ENCODE measurements around the gene SULT4A1. TPM values are rescaled to one million over a fixed set of nuclear protein-coding genes. Genes with fewer than 3 reads are reported as not detected.

SULT4A1 gene
- polyA plus RNA-seq, 1 experiment, result 0.14 TPM

DNA sequence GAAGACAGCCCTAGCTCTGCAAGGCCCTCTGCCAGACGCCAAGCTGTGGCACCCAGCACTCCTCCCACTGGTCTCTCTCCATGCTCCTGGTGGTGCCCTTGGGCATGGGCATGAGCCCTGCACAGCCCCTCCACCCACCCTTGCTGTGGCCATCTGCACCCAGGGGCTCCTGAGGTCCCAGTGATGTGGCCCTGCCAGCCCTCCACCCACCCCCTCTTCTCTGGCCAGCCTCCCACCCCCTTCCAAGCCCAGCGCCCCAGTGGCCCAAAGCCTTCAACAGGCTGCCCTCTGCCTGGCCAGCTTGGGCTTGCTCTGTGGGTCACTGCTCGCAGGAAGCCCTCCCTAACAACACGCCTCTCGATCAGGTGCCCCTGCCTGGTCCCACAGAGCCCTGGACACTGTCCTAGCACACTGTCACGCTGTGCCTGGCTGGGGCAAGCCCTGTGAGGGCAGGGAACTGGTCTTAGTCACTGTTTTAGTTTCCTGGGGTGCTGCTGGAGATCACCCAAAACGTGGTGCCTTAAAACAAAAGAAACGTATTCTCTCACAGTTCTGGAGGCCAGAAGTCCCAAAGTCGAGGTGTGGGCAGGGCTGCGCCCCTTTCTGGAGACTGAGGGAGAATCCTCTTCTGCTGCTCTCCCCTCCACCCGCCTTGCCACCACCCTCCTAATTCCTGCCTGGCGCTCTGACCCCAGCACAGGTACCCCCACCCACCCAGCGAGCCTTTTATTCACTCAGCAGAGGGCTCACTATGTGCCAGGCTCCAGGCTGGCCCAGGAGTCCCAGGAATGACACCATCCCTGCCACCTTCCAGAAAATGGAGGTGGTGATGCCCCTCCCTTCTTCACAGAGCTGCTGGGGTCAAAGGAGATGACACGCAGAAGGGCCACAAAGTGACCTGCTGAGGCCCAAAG is 14.7 kb downstream of the SULT4A1 start:
- ChIA-PET POLR2A (no interaction called here), CTCF (interaction anchor here (1.0 kb wide), 1 partner anchor 9 kb away, joined by 3 read pairs; no protein-coding TSS in a partner anchor)
- Histone ChIP-seq H3K27me3 (ENCODE audit: control insufficient read depth, insufficient read depth, low read length) (peaks cover 17% of the 10 kb centered on the region), H3K4me3 (ENCODE audit: low read depth, low read length) (no peak overlapping the region), H3K27ac (ENCODE audit: low read depth, low read length) (no peak overlapping the region), H3K9me3 (ENCODE audit: control insufficient read depth, insufficient read depth, low read length) (no peaks in the 10 kb centered on the region; the same call in 1 of the 2 replicates)
- DNase-seq (ENCODE audit: low read depth, low spot score), result no peak
- TF ChIP-seq, protein P1, sequence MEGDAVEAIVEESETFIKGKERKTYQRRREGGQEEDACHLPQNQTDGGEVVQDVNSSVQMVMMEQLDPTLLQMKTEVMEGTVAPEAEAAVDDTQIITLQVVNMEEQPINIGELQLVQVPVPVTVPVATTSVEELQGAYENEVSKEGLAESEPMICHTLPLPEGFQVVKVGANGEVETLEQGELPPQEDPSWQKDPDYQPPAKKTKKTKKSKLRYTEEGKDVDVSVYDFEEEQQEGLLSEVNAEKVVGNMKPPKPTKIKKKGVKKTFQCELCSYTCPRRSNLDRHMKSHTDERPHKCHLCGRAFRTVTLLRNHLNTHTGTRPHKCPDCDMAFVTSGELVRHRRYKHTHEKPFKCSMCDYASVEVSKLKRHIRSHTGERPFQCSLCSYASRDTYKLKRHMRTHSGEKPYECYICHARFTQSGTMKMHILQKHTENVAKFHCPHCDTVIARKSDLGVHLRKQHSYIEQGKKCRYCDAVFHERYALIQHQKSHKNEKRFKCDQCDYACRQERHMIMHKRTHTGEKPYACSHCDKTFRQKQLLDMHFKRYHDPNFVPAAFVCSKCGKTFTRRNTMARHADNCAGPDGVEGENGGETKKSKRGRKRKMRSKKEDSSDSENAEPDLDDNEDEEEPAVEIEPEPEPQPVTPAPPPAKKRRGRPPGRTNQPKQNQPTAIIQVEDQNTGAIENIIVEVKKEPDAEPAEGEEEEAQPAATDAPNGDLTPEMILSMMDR (IDR thresholded peaks at IDR 0.05; ENCODE audit: low read depth, low read length), result no peak

DNA sequence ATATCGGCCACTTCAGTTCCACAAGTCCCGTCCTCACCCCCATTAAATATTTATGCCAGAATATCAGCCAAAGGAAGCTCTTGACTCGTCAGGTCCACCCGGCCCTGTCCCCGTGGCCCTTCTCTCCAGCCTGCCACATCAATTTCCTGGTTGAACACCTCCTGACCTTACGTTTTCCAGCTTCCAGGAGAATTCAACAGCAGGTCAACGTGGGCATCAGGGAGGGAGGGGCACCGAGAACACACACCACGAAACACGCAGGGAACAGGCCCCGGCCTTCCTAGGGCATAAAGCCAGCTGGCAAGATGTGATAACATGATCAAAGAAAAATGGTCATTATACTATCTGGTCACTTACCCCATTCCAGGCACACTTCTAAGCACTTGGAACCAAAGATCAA is 15.3 kb downstream of the SULT4A1 start:
- peaks cover 17% of the 10 kb centered on the region for H3K27me3 ChIP-seq (ENCODE audit: control insufficient read depth, insufficient read depth, low read length)
- no peak overlapping the region for H3K27ac ChIP-seq (ENCODE audit: low read depth, low read length)
- CTCF ChIA-PET, result no interaction called here
- no peak overlapping the region for H3K4me3 ChIP-seq (ENCODE audit: low read depth, low read length)
- DNase-seq (ENCODE audit: low read depth, low spot score), result no peak
- no peaks in the 10 kb centered on the region; the same call in 1 of the 2 replicates for H3K9me3 ChIP-seq (ENCODE audit: control insufficient read depth, insufficient read depth, low read length)
- POLR2A ChIA-PET, result no interaction called here
- TF ChIP-seq, protein P1 (IDR thresholded peaks at IDR 0.05; ENCODE audit: low read depth, low read length), result no peak

DNA sequence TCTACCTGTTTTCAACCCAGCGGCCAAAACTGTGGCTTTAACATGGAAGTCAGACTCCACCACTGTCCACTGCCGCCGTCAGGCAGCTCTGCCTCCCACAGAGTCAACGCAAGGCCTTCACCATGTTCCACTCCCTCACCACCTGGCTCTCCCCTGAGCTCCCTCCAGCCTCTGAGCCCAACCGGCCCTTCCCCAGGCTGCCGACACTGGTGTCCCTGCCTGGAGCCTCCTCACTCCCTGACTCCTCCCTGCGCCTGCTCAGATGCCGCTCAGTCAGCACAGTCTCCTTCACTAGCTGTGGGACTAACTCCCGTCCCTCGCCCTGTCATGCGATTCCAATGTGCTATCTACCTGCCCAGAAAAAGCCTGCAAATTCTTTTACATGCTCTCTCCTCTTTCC is 16.3 kb downstream of the SULT4A1 start:
- TF ChIP-seq, protein P1 (IDR thresholded peaks at IDR 0.05; ENCODE audit: low read depth, low read length), result no peak
- Histone ChIP-seq H3K9me3 (ENCODE audit: control insufficient read depth, insufficient read depth, low read length) (no peaks in the 10 kb centered on the region; the same call in 1 of the 2 replicates), H3K27ac (ENCODE audit: low read depth, low read length) (no peak overlapping the region), H3K4me3 (ENCODE audit: low read depth, low read length) (no peak overlapping the region), H3K27me3 (ENCODE audit: control insufficient read depth, insufficient read depth, low read length) (peaks cover 17% of the 10 kb centered on the region)
- POLR2A ChIA-PET, result no interaction called here
- CTCF ChIA-PET, result interaction anchor here (0.9 kb wide), 1 partner anchor 16 kb away, joined by 8 read pairs; no protein-coding TSS in a partner anchor
- no peak for DNase-seq (ENCODE audit: low read depth, low spot score)

DNA sequence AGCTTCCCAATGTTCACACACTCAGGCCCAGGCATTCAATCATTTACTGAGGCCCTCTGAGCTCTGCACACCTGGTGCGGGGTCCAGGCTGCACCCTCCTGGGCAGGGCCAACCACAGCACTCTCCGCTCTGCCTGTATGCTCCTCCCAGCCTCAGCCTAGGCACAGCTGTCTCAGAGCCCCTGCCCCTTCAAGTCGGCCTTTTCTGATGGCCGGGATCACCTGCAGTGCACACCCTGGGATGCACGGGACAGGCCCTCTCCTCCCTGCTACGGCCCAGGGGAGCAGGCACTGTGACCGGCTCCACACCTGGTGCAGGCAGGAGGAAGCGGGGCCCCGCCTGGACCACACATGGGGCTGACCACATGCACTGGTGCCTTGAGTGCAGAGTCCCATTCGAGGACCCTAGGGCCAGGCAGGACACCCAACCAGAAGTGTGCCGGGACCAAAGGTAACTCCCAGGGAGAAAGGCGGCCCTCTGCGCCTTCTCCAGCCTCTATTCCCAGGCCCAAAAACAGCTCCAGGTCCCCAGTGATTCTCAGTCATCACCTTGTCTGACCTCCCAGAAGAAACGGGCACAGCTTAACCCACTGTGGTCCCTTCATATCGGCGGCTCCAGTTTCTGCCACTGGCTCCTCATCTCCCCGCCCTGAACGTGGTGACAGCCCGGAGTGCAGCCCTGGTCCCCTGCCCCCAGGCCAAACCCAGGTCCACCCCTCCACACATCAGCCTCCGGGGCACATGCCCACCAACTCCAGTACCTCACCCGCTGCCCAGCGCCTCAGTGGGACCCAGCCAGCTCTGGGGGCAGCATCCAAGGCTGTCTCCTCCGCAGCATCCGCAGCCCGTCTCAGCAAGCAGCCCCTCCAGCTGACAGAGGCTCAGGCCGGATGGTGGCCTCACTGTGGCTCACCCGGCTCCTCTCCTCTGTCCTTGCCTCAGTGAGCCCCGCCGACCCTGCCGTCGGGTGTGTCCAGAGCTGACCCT is 17.5 kb downstream of the SULT4A1 start:
- no peak for DNase-seq (ENCODE audit: low read depth, low spot score)
- CTCF ChIA-PET, result no interaction called here

More for the DNA sequence above, 17.5 kb downstream of the SULT4A1 start:
- H3K9me3 ChIP-seq (ENCODE audit: control insufficient read depth, insufficient read depth, low read length), result no peaks in the 10 kb centered on the region; the same call in 1 of the 2 replicates
- H3K27ac ChIP-seq (ENCODE audit: low read depth, low read length), result no peak overlapping the region
- peaks cover 15% of the 10 kb centered on the region for H3K27me3 ChIP-seq (ENCODE audit: control insufficient read depth, insufficient read depth, low read length)
- TF ChIP-seq, protein P1 (IDR thresholded peaks at IDR 0.05; ENCODE audit: low read depth, low read length), result no peak
- POLR2A ChIA-PET, result no interaction called here
- H3K4me3 ChIP-seq (ENCODE audit: low read depth, low read length), result no peak overlapping the region
